H54 (cell line): ENCODE results near the gene PTCH1.

Source experiments
- DNase-seq: peaks from one replicate; pipeline ENCODE4 v3.0.0; 2011; ENCODE audit warnings: low spot score, mixed read lengths; ENCODE audit not compliant: insufficient read length
- FAIRE-seq: peaks from 3 replicates; lab custom pipeline; 2011; peaks lifted over from hg19 to GRCh38; lab: Jason Lieb, UNC
- POLR2A ChIP-seq: IDR thresholded peaks from 2 replicates; pipeline ENCODE4 v1.6.1; 2011; ENCODE audit warnings: low read depth, mild to moderate bottlenecking, low read length

Gene PTCH1

DNA sequence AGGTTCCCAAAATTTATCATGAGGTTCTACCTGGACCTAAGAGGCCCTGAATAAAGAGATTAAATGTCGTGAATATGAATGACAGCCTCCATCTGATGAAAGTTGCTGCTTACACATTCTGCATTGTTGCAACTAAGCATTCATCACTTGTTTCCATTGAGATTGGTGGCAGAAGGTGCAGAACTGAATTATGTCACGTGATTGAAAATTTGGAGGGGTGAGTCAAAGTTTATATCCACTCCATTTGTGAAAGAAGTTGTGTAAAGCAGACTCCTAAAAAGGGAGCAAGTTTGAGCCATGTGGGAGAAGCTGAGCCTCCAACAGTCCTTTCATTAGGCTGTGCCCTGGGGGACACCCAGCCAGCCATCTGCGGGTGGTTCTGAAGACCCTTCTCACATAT is 4.9 kb upstream of the PTCH1 start:
- FAIRE-seq: no peak

DNA sequence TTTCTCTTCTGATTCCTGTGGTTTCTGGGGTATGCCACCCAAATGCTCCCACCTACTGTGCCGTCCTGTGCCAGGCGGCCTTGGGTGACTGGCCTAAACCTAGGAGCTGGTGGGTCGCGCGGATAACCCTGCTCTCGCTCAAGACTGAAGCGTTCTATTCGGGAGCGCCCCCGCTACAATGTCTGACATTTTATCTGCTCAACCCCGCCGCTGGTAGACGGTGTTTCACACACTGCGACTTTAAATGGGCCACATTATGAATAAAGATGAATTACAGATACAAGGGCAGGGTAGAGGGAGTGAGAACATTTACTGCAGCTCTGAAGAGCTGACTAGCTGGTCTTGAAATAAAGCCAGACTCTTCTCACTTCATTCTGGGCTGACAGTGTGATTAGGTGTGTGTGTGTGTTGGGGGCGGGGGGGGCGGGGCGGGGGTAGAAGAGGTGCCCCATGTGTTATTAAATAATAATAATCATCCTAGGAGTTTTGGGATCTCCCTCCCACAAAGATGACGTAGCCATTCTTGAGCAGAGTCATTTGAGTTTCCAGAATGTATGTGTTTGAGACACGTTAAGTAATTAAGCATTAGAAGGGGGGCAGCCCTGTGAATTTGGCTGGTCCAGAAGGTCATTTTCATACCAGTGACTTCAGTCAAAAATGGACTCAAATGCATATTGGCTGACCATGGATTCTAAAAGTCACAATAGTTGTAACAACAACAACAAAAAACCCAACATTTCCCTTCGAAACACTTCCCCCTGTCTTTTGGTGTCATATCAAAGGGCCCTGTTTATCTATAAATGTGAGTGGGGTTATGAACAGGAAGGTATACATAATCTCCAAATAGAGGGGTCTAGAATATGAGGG is 1.0 kb upstream of the PTCH1 start:
- FAIRE-seq (no peak), DNase-seq (no peak)
- no peak for TF ChIP-seq POLR2A

More for the DNA sequence above, 4.9 kb upstream of the PTCH1 start:
- TF ChIP-seq POLR2A: no peak
- no peak for DNase-seq

DNA sequence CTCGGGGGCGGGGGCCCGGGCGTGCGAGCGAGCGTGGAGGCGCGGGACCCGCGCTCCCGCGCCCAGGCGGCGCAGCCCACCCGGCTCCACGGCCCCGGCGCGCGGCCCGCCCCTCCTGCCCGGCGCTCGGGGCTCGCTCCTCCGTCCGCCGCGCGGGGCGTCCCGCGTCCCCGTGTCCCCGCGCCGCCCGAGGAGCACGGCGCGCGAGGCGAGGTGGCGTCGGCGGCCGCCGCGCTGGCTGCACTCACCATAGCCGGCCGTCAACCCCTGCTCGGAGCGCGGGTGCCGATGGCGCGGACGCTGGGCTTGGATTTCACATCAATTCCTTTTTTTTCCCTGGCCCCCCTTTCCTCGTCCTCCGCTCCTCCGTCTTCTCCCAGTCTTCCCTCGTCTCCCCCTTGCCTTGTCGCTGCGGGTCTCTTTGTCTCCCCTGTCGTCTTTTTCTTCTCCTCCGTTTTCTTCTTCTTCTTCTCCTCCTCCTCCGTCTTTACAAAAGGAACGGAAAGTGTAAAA is 494 bp downstream of the PTCH1 start:
- FAIRE-seq: no peak
- no peak for TF ChIP-seq POLR2A
- DNase-seq: no peak

DNA sequence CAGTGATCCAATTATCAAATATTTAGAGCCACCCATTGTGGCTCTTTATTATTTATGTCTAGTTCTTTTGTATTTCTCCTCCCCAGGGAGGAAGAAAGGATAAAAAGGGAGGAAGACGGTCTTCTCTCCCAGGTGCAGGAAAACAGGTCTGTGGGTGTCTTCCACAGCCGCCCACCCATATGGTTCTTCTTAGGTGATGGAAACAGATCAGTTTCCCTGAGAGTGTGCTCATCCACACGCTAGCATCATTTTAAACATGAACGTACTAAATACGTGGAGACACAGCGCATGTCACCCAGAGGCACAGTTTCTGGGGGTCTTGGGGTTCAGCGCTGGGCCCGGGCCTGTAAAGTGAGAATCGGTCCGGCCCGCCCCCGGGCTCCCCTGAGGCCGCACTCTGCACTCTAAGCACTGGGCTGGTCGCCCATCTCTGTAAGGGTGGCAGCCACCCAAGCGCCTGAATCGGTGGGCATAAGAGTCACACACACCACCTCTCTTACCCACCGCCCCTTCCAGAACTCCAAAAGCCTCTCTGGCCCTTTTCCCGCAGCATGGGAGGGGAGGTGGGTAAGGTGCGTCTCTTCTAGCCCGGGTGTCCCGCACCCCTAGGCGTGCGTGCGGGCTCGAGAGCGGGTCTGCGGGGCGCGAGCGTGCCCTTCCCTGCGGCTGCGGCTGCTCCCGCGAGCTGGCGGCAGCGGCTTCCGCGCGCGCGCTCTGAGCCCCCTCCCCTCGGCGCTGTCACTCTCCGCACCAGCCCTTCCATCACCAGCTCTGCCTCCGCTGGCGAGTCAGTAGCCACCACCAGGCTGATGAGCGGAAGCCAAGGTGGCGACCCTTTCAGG is 1.3 kb downstream of the PTCH1 start:
- FAIRE-seq (no peak), DNase-seq (no peak)
- TF ChIP-seq POLR2A: no peak

DNA sequence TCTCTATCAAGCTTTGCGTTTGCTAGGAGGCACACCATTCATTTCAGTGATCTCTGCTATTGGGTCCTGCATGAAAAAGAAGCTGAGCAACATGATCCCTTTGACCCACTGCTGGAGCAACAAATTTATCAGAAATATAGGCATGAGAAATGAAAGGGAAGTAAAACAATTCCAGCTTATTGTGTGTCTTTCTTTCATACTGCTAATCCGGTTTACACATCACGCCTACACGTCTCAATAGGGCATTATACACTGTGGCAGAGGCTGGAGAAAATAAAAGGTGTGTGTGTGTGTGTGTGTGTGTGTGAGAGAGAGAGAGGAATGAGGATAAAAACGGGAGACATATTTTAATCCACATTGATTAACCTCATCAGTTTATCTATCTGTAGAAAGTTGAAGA is 2.4 kb downstream of the PTCH1 start:
- no peak for TF ChIP-seq POLR2A
- no peak for DNase-seq
- no peak for FAIRE-seq

DNA sequence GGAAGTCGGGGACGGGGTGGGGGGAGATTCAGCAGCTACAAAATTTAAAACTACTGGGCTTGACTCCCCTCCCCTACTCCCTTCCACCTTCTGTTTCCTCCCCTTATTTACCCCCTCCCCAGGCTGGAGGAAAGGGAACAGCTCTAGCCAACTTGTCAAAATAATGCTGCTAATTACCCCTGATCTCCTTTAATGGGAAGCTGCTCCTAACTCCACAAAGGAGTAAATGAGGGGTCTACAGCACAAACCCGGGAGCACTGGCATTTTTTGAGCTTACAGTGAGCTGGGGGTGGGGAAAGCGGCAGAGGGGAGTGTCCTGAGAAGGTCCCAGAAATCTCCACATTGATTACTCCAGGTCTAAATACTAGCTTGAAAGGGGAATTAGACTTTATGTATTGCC is 3.1 kb downstream of the PTCH1 start:
- DNase-seq (no peak), FAIRE-seq (no peak)
- TF ChIP-seq POLR2A: no peak

DNA sequence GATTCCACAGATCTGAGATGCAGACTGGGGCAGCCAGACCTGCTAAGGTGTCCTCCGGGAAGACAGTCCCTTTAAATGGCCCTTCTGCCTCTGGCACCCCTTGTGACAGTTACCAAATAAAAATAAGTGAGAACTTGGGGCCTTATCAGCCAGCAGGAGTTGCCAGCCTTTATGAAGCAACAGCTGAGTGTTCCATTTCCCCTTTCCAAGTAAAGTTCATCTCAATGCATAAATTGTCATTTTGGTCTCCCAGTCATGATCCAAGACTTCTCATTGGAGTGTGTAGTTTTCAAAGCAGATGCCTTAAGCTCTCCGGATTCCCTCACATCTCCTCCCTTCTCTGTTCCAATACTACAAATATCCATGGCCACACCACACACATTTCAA is 4.1 kb downstream of the PTCH1 start:
- FAIRE-seq (peak; percentile 15), DNase-seq (no peak)
- no peak for TF ChIP-seq POLR2A

DNA sequence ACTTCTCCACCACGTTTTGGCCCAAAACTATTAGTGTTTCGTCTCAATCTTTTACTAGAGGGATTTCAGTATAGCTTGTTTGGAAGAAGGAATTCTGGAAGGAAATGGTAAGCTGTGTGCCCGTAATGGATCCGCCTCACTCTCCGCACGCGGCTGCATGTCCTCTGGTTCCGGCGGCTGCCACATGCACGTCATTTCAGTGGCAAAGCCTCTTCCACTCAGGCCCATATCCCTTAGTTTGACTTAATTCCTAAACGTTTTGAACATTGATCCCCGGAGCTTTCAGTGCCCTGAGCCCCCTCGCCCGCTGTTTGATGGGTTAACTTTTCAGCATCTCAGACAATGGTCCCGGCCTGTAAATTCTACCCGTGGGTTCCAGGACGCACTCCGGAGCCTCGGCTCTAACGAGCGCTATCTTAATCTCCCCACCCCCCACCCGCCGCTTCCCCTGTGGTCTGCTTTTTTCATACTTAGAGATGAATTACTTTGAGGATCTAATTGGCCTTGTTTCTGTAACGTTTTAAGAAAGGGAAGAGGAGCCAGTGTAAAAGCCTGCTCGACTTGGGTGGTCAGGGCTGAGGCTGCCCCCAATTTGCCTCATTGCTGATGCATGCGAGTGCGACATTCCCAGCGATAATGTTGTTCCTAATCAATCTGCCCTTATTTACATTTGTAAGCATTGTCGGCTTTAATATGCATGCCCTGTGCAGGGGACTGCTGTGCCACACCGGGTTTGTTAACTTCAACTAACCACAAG is 4.6 kb downstream of the PTCH1 start:
- DNase-seq: no peak
- peak; percentile 33 for FAIRE-seq
- TF ChIP-seq POLR2A: no peak

DNA sequence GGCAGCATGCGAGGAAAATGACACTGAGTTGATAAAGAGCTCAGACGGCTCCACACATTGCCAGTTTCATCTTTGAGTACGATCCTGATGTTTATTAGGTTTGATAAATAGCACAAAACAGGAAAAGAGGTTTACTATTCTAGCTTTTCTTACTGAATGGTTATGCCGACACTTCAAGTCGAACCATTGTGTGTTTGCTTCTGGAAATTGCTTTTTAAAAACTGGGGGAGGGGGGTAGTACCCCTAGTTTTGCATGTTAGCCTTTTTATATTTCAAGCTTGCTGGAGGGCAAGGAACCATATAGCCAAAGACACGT is 5.2 kb downstream of the PTCH1 start:
- DNase-seq: no peak
- peak; percentile 71 for FAIRE-seq
- no peak for TF ChIP-seq POLR2A

DNA sequence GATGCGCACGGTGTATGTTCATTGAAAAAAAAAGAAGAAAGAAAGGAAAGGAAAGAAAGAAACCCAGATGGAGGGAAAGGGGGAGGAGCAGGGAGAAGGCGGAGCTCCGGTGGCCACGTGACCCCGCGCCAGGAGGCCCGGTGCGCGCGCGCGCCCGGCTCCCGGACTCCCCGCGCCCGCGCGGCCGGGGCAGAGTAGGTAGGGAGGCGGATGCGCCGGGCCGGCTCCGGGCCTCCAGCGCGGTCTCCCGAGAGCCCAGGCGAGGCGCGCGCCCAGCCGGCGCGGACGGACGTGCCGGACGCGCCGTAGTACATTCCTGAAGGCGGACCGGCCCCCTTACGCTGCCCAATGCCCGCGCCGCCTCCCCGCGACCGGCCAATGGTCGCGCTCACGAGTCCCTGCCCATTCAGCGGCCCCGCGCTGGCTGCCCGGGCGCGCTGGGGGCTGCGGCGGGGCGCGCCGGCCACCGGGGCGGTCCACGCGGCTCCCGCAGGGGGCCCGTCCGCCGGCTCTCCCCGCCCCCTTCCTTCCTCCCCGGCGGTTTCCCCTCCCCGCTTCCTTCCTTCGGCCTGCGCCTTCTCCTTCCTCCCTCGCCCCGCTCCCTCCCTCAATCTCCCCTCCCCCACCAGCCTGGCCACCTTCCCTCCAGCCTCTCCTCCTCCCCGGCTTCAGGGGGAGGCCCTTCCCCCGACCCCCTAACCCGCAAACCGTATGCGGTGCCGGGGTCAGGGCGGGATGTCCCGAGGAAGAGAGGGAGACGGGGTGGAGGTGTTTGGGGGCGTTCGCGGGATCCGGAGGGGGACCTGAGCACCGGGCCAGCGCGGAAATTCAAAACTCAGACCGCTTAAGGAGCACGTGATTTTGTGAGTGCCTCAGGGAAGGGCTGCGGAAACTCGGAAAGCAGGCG is 5.8 kb downstream of the PTCH1 start:
- FAIRE-seq: peak; percentile 84
- peak; percentile 98 for DNase-seq
- TF ChIP-seq POLR2A: peak; percentile 41

DNA sequence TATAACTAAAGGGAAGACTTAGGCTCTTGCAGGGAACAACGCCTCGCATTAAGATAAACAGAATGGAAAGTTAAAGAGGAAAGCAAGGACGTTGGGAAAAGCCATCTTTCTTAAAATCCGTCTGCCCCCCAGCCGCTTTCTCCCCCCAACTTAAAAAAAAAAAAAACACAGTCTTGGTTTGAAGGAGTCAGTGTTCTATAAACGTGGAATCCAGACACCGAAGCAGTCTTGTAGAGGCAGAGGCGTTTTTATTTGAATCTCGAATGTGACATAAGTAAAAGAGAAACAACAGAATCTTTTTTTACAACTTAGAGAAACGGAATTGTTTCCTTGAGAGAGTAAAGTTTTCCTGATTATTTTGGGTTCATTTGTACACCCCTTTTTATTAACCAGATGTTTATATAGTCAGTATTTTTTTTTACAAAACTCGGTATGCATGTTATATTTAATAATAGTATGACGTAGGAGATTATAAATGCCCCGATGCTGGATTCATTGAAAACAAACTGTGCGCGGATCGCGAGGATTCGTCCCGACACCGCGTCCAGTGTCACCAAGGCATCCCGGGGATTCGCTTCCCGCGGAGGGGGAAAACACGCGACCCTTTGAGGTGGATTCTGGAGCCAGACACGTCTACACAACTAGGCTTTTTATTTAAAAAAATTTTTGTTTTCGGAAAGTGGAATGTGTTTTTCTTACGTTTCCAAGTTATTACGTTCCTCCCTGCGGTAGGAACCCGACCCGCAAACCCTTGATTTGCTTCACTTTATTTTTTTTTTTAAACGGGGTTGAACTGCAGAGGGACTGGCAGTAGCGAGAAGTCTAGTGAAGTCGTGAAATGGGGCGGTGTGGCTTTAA is 6.7 kb downstream of the PTCH1 start:
- no peak for FAIRE-seq
- no peak for TF ChIP-seq POLR2A
- no peak for DNase-seq
